ENCODE measurements around the gene MYO1D.

MYO1D gene

DNA sequence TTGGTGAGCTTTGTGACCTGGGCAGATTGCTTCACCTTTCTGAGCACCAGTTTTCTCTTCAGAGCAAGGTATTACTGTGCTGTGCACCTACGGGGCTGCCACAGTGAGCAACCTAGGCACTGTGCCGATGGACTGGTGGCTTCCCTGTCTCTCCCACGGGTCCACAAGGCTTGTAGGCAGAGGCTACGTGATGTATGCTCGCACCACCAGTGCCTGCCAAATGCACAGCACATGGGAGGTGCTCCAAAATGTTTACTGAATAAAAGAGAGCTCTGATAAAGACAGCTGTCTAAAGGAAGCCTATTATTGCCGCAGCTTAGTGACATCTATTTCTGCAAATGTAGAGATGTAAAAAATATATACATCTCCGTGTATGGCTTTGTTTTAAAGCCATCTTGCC lies 251.0 kb downstream of the MYO1D start:
- Histone ChIP-seq H3K27me3 (replicated peaks) (no peaks in the 10 kb centered on the region), H3K4me3 (ENCODE audit: low read depth, low read length) (no peak overlapping the region), H3K27ac (no peak overlapping the region), H3K36me3 (replicated peaks) (no peaks in the 10 kb centered on the region)
- TF ChIP-seq, protein P1, sequence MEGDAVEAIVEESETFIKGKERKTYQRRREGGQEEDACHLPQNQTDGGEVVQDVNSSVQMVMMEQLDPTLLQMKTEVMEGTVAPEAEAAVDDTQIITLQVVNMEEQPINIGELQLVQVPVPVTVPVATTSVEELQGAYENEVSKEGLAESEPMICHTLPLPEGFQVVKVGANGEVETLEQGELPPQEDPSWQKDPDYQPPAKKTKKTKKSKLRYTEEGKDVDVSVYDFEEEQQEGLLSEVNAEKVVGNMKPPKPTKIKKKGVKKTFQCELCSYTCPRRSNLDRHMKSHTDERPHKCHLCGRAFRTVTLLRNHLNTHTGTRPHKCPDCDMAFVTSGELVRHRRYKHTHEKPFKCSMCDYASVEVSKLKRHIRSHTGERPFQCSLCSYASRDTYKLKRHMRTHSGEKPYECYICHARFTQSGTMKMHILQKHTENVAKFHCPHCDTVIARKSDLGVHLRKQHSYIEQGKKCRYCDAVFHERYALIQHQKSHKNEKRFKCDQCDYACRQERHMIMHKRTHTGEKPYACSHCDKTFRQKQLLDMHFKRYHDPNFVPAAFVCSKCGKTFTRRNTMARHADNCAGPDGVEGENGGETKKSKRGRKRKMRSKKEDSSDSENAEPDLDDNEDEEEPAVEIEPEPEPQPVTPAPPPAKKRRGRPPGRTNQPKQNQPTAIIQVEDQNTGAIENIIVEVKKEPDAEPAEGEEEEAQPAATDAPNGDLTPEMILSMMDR (IDR thresholded peaks at IDR 0.05; ENCODE audit: low read depth, low read length, missing control alignments) = no peak
- no peak for DNase-seq
- in situ Hi-C loops (cut with HindIII; ENCODE audit: low pct_ligation_motif_present, low sequenced_read_pairs) = no loop called here

DNA sequence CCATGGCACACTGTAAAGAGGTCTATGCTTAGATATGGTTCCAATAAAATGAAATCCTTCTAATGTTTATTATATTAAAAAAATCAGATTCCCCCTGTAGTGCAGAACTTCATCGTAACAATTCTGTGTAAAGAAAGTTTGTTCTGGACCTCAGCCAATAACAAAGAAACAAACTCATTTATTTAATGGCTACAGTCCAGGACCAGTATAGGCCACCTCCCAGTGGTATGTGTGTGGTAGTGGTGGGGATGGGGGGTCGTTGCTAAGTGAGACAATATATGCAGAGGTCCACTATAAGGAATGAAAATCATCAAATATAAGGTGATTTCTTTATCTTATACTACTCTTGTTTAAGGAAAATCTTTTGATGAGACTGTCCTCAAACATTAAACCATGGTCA lies 253.7 kb downstream of the MYO1D start:
- no peak for DNase-seq
- Histone ChIP-seq H3K4me3 (ENCODE audit: low read depth, low read length) (no peak overlapping the region), H3K36me3 (replicated peaks) (no peaks in the 10 kb centered on the region), H3K27ac (no peak overlapping the region), H3K27me3 (replicated peaks) (no peaks in the 10 kb centered on the region)
- TF ChIP-seq, protein P1 (IDR thresholded peaks at IDR 0.05; ENCODE audit: low read depth, low read length, missing control alignments) = no peak
- in situ Hi-C loops (cut with HindIII; ENCODE audit: low pct_ligation_motif_present, low sequenced_read_pairs) = no loop called here

DNA sequence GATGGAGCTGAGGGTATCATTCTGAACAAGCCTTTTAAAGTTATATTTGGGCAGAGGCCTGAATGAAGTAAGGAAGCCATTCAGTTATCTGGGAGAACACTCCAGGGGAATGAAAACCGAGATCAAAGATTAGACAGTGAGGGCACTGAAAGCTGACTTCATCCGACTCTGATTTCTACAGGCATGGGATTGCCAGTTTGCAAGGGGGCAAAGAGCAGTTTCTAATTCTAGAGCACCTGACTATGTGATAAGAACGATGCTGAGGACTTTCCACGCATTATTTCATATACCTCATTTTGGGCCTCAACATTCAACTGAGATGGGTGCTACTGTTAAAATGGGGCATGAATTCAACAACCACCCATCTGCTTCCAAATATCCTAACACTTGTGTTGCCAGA lies 254.4 kb downstream of the MYO1D start:
- H3K27me3 ChIP-seq (replicated peaks) = no peaks in the 10 kb centered on the region
- H3K27ac ChIP-seq = no peak overlapping the region
- no peak for DNase-seq
- no peak overlapping the region for H3K4me3 ChIP-seq (ENCODE audit: low read depth, low read length)
- H3K36me3 ChIP-seq (replicated peaks) = no peaks in the 10 kb centered on the region
- in situ Hi-C loops (cut with HindIII; ENCODE audit: low pct_ligation_motif_present, low sequenced_read_pairs) = no loop called here
- TF ChIP-seq, protein P1 (IDR thresholded peaks at IDR 0.05; ENCODE audit: low read depth, low read length, missing control alignments) = no peak

DNA sequence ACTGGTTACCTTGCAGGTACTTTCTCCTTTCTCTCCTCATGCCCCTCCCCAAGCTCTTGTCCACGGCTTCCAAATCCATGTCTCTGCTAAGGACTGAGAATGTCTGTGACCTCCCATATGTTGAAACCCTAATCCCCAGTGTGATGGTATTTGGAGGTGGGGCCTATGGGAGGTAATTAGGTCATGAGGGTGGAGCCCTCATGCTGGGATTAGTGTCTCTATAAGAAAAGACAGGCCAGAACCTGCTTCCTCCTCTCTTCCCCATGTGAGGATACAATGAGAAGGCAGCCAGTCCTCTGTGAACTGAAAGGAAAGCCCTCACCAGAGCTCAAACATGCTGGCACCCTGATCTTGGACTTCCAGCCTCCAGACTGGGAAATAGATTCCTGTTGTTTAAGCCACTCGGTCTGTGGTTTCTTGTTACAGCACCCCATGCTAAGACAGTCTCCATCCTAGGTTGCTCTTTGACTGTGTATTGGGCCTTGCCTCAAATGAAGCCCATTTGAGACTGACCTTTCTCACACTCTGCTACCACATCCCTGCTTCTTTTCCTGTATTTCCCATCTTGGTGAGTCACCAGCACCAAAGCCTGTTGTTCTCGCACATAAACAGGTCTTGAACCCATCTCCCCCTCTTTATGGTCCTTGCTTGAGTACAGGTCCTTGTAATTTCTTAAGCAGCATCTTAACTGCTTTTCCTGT lies 255.2 kb downstream of the MYO1D start:
- peak; percentile 18 for DNase-seq
- TF ChIP-seq, protein P1 (IDR thresholded peaks at IDR 0.05; ENCODE audit: low read depth, low read length, missing control alignments) = no peak
- Histone ChIP-seq H3K36me3 (replicated peaks) (no peaks in the 10 kb centered on the region), H3K4me3 (ENCODE audit: low read depth, low read length) (no peak overlapping the region), H3K27me3 (replicated peaks) (no peaks in the 10 kb centered on the region), H3K27ac (no peak overlapping the region)
- in situ Hi-C loops (cut with HindIII; ENCODE audit: low pct_ligation_motif_present, low sequenced_read_pairs) = no loop called here

DNA sequence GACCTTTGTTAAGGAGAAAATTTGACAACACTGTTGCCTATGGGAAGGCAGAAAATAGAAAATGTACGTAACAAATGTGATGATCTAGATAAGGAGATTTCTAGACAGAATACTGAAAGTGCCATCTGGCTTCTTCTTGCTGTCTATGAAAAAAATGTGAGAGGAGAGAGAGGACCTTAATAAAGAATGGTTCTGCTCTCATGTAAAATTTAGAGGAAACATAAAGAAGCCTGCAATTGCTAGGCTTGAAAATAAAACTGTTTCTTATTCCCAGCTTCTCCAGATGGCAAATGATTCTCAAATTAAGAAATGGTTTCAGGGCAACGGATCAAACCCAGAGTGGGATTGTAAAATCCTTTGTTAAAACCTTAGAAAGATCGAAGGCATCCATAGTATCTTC lies 261.6 kb downstream of the MYO1D start:
- H3K36me3 ChIP-seq (replicated peaks) = no peaks in the 10 kb centered on the region
- TF ChIP-seq, protein P1 (IDR thresholded peaks at IDR 0.05; ENCODE audit: low read depth, low read length, missing control alignments) = no peak
- H3K4me3 ChIP-seq (ENCODE audit: low read depth, low read length) = no peak overlapping the region
- no peaks in the 10 kb centered on the region for H3K27me3 ChIP-seq (replicated peaks)
- H3K27ac ChIP-seq = no peak overlapping the region
- in situ Hi-C loops (cut with HindIII; ENCODE audit: low pct_ligation_motif_present, low sequenced_read_pairs) = no loop called here
- DNase-seq = no peak

DNA sequence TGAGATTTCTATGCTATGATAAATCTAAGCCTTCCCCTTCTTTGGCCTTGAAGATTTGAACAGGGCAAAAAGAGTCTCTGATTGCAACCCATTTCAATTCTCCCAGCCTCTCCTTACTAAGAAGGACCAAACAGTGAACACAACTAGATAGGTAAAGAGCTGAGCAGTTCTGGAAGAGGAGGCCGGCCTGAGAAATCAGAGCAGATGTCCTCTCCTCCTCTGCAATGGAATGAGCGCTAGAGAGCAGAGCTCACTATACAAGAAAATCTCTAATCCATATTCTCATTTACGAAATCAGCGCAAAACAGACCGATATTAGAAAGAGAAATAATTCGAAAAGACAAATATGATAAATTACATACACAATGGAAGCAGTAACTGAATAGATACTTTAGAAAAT lies 266.0 kb downstream of the MYO1D start:
- TF ChIP-seq, protein P1 (IDR thresholded peaks at IDR 0.05; ENCODE audit: low read depth, low read length, missing control alignments) = no peak
- H3K4me3 ChIP-seq (ENCODE audit: low read depth, low read length) = no peak overlapping the region
- in situ Hi-C loops (cut with HindIII; ENCODE audit: low pct_ligation_motif_present, low sequenced_read_pairs) = no loop called here
- H3K27ac ChIP-seq = no peak overlapping the region
- H3K27me3 ChIP-seq (replicated peaks) = no peaks in the 10 kb centered on the region
- H3K36me3 ChIP-seq (replicated peaks) = no peaks in the 10 kb centered on the region
- DNase-seq = no peak

All from brain microvascular endothelial cell (primary cell).